Esophagus squamous epithelium (tissue), 4 donors: ENCODE results near the gene SAMD11.

Source experiments
- POLR2A ChIP-seq, 4 donors: fragments of 450-650 bp; IDR thresholded peaks; one replicate each; pipeline ENCODE4 v1.6.1; 2017; ENCODE audit warnings: antibody characterized with exemption in 4 of 4, mild to moderate bottlenecking in 4 of 4, moderate library complexity in 3 of 4
- TF ChIP-seq, protein P1 (sequence below), 6 experiments: fragments of 450-650 bp in 4 of 6; fragments of 200-600 bp in 2 of 6; sonication (generic) in 2 of 6; IDR thresholded peaks; one replicate each; pipeline ENCODE4 v1.5.1; 2016 to 2019; ENCODE audit warnings: antibody characterized with exemption in 6 of 6, mild to moderate bottlenecking in 4 of 6, moderate library complexity in 4 of 6

- no peak for TF ChIP-seq POLR2A (IDR thresholded peaks at IDR 0.05)
- TF ChIP-seq, protein P1, sequence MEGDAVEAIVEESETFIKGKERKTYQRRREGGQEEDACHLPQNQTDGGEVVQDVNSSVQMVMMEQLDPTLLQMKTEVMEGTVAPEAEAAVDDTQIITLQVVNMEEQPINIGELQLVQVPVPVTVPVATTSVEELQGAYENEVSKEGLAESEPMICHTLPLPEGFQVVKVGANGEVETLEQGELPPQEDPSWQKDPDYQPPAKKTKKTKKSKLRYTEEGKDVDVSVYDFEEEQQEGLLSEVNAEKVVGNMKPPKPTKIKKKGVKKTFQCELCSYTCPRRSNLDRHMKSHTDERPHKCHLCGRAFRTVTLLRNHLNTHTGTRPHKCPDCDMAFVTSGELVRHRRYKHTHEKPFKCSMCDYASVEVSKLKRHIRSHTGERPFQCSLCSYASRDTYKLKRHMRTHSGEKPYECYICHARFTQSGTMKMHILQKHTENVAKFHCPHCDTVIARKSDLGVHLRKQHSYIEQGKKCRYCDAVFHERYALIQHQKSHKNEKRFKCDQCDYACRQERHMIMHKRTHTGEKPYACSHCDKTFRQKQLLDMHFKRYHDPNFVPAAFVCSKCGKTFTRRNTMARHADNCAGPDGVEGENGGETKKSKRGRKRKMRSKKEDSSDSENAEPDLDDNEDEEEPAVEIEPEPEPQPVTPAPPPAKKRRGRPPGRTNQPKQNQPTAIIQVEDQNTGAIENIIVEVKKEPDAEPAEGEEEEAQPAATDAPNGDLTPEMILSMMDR (IDR thresholded peaks at IDR 0.05): no peak
Observed at GRCh38 chr1:939511-940106, 15.9 kb downstream of the SAMD11 start.
